LHCN-M2 (cell line): ENCODE measurements around the gene ZNF211. TPM values are rescaled to one million over a fixed set of nuclear protein-coding genes. Genes with fewer than 3 reads are reported as not detected.

Experiments used
- DNase-seq: peaks from one replicate; pipeline ENCODE4 v3.0.0-alpha.2; 2012; ENCODE audit warnings: low read depth
- polyA plus RNA-seq: library from polyadenylated mRNA; unstranded; fragments of >200 nt; gene quantifications from one replicate; pipeline ENCODE4 v1.2.1, GENCODE V29; 2012; ENCODE audit warnings: missing spikeins
- total RNA-seq: library from RNA; depleted of rRNA; stranded (reverse); fragments of >200 nt; gene quantifications from 2 replicates; pipeline ENCODE4 v1.2.3, GENCODE V29; 2014; rRNA removed

The ZNF211 gene
- total RNA-seq, result 11.4 and 12.1 TPM in 2 replicates
- polyA plus RNA-seq, result 6.0 TPM

DNA sequence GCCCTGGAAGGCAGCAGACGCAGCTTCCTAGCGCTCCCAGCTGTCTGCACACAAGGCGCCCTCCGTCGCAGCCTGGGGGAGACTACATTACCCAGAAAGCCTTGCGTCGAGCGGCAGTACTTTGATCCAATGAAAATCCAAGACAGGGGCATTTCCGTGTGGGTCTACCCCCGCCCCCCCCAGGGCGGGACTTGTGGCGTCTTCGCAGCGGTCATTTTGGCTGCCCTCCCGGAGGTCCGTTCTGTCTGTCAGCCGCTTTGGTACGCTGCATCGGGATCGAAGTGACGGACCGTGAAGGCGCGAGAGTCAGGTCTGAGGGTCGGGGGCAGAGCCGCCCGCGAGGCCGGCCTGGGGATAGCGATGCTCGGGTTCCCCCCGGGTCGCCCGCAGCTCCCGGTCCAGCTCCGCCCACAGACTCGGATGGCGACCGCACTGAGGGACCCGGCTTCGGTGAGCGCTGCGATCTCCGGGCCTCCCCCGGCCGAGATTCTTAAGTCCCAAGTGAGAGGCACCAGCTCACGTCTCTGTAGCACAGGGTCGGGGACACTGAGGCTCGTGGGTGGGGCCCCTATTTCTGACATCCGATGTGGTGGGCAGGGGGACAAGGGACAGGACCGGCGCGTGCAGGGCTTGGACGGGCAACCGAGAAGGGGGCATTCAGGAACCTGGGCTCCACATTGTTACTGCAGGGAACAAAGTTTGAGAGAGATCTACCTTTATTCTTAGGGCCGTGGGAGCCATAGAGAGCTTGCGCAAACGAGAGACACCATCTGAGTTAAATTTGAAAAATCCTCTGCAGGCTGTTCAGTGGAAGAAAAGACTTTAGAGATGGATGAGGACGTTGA lies at the start of gene ZNF211:
Gene ZNF211, plus strand, starts transcription at position 182 of the 845 bp plus-strand sequence. Its CDS starts 179 bp downstream, at position 361.
- DNase-seq, result peak; percentile 94

DNA sequence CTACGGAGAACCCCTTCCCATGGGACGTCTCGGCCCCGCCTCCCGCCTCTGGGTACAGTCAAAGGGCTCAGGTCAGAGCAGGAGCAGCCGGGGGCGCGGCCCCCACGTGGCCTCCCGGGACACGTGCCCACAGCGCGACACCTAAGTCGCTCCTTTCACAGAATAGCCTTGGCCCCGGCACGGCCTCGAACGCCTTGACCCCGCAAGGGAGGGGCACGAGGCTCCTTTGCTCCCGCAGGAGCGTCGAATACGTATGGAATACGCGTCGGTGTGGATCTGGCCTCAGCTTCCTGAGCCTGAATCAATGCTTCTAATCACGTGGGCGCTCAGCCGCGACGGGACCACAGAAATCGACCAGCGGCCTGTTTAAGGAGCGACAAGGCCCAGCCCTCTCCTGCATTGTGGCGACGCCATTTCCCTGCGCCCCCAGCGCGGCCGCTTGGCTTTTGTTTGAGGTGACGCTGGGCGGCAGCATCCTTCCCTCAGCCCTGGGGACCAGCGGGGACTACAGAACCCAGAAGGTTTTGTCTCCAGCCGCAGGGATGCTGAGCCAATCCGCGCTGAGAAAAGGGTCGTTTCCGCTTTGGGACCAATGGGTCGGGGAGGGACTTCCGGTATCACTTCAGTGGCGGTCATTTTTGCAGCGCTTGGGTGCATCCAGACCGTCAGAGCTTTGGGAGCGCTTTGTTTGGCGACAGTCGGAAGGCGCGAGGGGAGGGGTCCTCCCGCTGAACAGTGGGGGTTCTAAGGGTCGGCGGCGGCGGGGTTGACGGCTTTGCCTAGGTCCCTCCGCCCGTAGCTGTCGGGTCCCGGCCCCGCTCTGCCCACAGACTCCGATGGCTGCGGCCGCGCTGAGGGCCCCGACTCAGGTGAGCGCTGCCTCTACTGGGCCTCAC lies 49.2 kb upstream of the ZNF211 start, which contains the start of gene ZIK1:
Gene ZIK1, plus strand, starts transcription at position 625 of the 896 bp plus-strand sequence. Its CDS starts 212 bp downstream, at position 837.
- DNase-seq, result peak; percentile 81

DNA sequence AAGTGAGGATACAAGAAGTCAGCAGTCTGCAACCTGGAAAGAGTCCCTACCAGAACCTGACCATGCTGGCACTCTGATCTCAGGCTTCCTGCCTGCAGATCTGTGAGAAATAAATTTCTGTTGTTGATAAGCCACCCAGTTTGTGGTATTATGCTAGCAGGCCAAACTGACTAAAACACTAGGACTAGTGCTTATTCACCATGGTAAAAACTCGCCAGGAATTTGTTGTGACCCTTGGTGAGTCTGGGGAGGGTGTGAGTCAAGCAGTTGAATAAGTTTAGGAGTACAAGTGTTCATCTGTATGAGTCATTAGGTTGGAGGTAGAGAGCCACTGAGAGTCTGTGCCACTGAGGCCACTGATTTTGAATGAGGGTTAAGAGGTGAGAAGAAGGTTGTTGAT lies 45.4 kb upstream of the ZNF211 start:
- peak; percentile 90 for DNase-seq

DNA sequence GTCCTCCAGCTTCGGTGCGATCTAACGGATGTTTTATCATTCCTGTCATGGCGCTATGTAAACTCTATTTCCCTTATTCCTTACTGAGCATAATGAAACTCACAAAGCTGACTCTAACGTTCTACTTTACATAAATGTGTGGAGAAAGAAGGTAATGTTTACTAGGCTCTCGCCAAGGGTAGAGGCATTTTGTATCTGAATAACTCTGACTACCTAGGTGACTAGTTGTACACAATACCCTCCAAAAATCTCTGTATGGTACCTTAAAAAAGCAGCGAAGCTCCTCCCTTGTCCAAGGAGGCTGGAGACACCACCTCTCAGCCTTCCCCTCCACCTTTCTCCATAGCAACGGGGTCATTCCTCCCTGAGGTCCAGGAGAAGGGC lies 33.6 kb upstream of the ZNF211 start:
- no peak for DNase-seq

DNA sequence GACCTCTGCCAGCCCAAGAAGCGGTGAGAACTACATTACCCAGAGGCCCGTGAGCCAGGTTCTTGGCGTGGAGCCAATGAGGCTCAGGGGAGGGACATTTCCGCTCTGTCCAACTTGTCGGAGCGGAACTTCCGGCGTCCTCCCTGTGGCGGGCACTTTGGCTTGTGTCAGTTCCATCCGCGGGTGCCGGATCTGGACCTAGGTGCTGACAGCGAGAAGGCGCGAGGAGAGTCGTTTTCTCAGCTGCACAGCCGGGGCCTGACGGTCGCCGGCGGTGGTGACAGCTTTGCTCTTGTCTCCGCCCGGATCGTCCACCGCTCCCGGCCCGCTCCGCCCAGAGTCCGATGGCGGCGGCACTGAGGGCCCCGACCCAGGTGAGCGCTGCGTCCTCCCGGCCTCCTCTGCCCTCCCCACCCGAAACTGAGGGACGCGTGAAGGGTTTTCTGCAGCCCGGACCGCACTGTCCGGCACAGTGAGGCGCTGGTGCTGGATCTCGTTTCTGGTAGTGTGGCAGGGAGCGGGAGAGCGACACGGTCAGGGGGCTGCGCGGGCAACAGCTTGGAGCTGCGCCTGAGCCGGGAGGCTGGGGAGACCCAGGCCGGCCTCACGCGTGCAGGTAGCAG lies 33.1 kb upstream of the ZNF211 start, which contains the start of gene ZNF530:
Gene ZNF530, plus strand, starts transcription at position 125 of the 623 bp plus-strand sequence. CDS start 4,461 bp downstream, outside the sequence.
- peak; percentile 91 for DNase-seq

DNA sequence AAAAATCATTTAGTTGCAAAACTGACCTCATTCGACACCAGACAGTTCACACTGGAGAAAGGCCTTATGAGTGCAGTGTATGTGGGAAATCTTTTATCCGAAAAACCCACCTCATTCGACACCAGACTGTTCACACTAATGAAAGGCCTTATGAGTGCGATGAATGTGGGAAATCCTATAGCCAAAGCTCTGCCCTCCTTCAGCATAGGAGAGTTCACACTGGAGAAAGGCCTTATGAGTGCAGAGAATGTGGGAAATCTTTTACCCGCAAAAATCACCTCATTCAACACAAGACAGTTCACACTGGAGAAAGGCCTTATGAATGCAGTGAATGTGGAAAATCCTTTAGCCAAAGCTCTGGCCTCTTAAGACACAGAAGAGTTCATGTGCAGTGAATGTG lies 26.0 kb upstream of the ZNF211 start:
- no peak for DNase-seq

DNA sequence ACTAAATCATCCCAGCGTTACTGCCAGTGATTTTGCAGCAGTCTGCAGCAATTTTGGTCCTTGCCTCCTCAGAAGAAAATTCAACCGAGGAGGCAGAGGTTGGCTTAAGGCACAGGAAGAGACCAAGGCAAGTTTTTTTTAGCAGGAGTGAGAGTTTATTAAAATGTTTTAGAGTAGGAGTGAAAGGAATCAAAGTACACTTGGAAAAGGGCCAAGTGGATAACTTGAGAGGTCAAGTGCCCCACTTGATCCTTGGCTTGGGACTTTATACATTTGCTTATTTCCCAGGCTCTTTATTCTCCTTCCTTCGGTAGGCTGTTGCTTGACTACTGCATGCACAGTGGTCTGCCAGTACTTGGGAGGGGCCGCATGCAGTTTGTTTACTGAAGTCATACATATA lies 21.9 kb upstream of the ZNF211 start:
- no peak for DNase-seq

DNA sequence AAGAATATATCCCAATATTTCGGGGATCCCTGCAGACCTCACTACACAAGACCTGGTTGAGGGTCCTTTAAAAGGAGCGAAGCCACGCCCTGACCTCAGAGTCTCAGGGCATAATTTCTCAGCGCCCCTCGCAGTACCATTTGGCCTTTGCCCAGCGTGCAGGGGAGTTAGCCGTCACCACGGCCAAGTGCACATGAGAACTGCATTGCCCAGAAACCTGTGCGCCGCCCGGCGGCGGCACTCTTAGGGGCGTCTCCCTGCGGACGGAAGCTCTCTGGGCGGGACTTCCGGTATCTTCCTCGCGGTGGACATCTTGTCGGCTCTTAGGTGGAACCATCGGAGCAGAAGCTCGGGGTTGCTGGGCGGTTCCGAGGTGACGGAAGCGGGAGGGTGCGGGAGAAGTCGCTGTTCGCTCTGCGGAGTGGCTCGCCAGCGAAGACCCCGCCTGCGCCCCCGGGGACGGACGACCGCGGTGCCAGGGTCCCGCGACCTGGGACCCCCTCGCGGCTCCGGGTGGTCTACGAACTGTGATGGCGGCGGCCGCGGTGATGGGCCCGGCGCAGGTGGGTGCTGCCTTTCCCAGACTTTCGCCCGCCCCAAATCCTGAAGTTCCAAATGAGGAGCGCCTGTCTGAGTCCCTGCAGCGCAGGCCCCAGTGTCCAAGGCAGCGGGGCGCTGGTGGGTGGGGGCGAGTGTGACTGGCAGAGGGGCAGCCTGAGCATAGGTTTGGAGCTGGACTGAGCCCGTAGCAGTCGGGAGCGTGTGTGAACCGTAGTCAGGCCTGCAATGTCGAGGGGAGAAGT lies 18.8 kb upstream of the ZNF211 start, which contains the start of gene ZNF134:
Gene ZNF134, plus strand, starts transcription at position 302 of the 803 bp plus-strand sequence. CDS start 5,227 bp downstream, outside the sequence.
- peak; percentile 87 for DNase-seq

DNA sequence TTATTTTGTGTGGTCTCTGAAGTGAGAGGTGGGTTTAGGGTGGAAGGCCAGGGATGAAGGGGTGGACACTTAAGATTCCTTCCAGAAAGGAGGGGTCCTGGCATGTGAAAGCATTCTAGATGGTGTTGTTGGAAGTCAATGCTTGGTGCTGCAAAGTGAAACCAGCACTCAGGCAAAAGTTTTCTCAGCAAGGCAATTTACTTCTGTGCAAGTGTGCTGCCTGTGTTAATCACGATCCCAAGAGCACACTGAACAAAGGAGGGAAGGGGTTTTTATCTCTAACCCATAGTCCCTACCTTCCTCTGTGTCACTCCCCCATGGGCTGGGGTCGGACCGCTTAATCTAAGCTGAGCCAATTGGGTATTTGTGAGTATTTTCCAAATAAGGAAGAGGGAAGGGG lies 17.6 kb upstream of the ZNF211 start:
- peak; percentile 12 for DNase-seq

DNA sequence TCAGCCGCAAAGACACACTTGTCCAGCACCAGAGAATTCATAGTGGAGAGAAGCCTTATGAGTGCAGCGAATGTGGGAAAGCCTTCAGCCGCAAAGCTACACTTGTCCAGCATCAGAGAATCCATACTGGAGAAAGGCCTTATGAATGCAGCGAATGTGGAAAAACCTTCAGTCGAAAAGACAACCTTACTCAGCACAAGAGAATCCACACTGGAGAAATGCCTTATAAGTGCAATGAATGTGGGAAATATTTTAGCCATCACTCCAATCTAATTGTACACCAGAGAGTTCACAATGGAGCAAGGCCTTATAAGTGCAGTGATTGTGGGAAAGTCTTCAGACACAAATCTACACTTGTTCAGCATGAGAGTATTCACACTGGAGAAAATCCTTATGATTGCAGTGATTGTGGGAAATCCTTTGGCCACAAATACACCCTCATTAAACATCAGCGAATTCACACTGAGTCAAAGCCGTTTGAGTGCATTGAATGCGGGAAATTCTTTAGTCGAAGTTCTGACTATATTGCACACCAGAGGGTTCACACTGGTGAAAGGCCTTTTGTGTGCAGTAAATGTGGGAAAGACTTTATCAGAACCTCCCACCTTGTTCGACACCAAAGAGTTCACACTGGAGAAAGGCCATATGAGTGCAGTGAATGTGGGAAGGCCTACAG lies 12.2 kb upstream of the ZNF211 start:
- DNase-seq, result peak; percentile 36

DNA sequence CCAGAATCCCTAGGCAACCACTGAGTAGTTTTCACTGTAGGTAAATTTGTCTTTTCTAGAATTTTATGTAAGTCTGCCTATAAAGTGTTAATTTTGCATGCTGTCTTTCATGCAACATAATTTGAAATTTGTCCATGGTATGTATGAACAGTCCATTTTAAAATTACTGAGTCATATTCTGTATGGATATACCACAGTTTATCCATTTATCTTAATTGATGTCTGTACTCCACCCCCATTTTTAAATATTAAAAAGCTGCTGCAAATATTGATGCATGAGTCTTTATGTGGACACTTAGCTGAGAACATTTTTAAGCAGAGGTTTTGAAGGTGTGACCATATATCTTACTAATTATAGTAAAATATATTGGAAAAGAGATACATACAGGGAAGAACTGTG lies 9.9 kb upstream of the ZNF211 start:
- DNase-seq, result no peak

DNA sequence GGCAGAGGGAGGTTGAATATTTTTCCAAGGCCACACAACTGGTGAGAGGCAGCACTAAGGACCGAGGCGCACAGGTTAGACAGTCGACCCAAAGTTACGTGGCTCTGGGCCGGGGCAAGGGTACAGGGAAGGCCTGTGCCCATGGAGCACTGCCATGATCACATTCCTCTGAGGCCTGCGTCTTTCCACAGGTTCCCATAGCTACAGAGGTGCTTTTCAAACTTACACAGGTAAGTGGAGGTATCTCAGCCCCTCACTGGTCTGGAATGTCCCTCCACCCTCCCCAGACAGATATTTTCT lies 814 bp downstream of the ZNF211 start:
- no peak for DNase-seq

DNA sequence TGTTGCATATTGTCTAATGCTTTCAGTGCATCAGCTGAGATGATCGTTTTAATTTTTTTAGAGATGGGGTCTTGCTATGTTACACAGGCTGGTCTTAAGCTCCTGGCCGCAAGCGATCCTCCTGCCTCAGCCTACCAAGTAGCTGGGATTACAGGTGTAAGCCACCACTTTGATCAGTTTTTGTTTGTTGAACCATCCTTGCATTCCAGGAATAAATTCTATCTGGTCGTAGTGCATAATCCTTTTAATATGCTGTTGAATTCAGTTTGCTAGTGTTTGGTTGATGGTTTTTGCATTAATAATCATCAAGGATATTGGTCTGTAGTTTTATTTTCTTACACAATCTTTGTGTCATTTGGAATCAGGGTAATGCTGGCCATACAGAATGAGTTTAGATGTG lies 4.4 kb downstream of the ZNF211 start:
- no peak for DNase-seq

DNA sequence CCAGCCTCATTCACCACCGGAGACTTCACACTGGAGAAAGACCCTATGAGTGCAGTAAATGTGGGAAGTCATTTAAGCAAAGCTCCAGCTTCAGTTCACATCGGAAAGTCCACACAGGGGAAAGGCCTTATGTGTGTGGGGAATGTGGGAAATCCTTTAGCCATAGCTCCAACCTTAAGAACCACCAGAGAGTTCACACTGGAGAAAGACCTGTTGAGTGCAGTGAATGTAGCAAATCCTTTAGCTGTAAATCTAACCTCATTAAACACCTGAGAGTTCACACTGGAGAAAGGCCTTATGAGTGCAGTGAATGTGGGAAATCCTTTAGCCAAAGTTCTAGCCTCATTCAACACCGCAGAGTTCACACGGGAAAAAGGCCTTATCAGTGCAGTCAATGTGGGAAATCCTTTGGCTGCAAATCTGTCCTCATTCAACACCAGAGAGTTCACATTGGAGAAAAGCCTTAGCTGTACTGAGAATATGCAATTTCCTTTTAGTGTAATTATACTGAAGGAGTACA lies 8.8 kb downstream of the ZNF211 start:
- no peak for DNase-seq

DNA sequence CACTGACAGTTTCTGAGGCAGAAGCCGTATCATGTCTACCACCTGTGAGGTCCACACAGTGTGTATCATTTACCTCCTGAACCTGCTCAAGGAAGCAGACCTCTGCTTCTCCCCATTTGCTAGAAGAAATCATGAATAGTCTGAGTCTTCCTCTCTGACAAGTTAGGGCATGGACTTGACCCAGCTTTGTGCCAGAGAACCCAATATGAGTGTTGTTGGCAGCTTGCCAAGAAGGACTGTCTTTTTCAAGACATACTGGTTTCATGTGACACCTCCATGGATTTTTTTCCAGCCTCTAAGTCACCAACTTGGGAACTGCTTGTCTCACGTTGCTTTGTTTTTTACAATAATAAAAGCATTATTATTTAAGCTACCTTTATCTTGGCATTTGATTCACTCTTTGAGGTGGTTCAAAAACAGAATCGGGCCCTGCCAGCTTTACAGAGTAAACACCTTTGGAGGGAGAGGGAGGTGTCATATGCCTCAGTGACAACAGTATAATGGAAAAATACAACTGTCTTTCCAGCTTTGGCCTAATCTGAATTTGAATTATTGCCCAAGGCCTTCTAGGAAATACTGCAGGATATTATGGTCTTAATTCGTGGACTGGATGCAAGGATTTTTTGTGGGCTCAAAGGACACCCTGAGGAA lies 9.6 kb downstream of the ZNF211 start:
- no peak for DNase-seq

DNA sequence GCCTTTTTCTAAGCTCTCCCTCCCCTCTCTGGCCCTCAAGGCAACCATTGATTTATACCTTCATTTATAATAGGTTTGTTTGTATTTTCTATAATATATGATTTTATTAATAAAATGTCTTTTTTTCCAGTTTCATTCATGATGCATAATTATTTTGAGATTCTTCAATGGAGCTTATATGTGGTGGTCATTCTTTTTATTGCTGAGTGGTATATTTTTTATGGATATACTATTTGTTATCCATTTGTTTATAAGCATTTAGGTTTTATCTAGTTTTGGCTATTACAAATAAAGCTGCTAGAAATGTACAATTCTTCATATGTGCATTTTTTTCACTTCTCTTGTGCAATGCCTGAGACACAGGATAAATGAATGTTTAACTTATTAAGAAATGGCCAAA lies 10.8 kb downstream of the ZNF211 start:
- no peak for DNase-seq

DNA sequence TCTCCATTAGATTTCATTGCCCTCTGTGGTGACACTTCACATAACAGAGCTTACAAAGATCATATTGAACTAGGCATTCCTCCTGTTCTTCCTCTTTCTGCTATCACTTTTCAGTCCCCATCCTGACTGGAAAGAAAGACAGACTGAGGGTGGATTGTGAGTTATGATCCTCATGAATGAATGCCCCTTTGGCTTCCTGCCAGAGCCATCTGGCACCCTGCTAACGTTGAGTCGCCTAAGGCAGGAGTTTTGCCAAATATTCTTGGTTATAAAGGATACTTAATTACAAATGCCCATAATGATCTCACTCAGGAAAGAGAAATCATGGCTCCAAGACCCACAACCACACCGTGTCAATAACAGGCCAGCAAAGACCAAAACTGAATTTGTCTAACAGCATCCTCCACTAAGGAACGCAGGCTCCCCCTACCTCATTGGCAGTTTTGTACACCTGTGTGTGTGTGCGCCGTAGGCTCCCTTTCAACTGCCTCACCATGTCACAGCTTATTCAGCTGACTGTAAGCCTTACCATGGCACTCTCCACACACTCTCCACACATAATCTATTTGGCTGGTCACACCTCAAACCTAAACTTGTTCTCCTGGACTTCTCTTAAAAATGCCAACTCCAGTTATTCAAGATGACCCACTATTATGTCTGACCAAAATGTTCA lies 15.5 kb downstream of the ZNF211 start:
- no peak for DNase-seq

DNA sequence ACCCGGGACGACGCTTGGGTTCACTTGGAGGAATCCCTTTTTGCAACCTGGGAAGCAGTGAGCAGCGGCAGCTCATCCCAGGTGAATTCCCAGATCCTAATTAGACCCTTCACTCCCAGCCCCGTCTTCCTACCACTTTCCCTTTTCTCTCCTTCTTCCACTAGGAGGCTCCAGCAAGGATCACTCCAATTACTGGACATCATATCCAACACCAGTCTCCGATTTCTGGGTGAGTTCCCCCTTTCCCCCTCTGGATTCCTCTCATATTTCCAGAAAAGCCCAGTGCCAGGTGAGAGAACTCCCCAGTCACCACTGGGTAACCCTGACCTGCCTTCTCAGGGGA lies 18.7 kb downstream of the ZNF211 start:
- no peak for DNase-seq

DNA sequence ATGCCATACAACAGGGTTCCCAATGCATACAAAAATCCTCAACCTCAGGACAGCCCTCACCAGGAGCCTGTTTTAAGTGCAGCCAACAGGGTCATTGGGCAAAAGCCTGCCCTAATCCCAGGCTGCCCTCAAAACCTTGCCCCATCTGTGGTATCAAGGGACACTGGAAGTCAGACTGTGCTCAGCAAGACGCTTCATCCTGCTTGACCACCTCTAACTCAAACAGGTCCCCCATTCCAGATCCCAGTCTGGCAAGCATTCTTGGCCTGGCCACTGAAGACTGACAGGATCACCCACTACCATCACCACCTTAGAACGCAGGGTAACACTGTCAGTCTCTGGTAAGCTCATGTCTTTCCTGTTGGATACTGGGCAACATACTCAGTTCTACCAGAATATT lies 20.7 kb downstream of the ZNF211 start:
- DNase-seq, result no peak
